GM12872 (cell line): ENCODE data around the gene METTL23.

Experiments used
- TF ChIP-seq, protein P1 (sequence below): IDR thresholded peaks from 3 replicates; pipeline ENCODE4 v1.5.1; 2011; ENCODE audit warnings: low read depth, mild to moderate bottlenecking, low read length, moderate library complexity; ENCODE audit not compliant: insufficient read depth

METTL23 gene

DNA sequence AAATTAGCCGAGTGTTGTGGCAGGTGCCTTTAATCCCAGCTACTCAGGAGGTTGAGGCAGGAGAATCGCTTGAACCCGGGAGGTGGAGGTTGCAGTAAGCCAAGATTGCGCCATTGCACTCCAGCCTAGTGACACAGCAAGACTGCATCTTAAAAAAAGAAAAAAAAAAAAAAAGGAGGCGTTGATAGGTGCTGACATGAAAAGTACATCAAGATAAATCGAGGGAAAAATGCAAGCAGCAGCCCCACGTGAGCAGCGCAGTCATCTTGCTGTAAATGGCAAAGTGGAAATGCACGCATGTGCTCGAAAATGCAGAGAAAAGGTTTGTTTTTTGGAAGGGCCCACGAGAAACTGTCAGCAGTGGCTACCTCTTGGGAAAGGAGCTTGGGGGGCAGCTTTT is 36.8 kb upstream of the METTL23 start:
- TF ChIP-seq, protein P1, sequence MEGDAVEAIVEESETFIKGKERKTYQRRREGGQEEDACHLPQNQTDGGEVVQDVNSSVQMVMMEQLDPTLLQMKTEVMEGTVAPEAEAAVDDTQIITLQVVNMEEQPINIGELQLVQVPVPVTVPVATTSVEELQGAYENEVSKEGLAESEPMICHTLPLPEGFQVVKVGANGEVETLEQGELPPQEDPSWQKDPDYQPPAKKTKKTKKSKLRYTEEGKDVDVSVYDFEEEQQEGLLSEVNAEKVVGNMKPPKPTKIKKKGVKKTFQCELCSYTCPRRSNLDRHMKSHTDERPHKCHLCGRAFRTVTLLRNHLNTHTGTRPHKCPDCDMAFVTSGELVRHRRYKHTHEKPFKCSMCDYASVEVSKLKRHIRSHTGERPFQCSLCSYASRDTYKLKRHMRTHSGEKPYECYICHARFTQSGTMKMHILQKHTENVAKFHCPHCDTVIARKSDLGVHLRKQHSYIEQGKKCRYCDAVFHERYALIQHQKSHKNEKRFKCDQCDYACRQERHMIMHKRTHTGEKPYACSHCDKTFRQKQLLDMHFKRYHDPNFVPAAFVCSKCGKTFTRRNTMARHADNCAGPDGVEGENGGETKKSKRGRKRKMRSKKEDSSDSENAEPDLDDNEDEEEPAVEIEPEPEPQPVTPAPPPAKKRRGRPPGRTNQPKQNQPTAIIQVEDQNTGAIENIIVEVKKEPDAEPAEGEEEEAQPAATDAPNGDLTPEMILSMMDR = no peak

DNA sequence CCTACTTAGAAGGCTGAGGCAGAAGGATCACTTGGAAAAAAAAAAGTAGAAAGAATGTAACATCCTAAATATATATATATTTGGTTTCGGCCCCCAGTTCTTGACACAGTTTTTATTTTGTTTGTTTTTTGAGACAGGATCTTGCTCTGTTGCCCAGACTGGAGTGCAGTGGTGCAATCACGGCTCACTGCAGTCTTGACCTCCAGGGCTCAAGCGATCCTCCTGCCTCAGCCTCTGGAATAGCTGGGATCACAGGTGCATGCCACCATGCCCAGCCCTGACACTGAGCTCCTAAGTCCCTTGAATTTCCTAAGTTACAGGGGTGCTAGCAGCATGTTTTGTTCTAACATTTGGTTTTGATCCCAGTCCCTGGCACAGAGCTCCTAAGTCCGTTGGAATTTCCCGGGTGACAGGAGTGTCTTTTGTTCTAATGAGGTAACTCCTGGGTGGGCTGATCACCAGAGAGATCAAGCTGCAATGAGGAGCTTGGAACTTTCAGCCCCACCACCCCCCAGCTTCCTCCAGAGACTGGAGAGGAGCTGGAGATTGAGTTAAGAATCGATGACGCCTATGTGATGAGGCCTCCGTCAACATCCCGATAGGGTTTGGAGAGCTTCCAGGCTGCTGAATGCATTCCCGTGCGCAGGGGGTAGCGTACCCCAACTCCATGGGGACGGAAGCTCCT is 35.9 kb upstream of the METTL23 start:
- TF ChIP-seq, protein P1 = no peak

DNA sequence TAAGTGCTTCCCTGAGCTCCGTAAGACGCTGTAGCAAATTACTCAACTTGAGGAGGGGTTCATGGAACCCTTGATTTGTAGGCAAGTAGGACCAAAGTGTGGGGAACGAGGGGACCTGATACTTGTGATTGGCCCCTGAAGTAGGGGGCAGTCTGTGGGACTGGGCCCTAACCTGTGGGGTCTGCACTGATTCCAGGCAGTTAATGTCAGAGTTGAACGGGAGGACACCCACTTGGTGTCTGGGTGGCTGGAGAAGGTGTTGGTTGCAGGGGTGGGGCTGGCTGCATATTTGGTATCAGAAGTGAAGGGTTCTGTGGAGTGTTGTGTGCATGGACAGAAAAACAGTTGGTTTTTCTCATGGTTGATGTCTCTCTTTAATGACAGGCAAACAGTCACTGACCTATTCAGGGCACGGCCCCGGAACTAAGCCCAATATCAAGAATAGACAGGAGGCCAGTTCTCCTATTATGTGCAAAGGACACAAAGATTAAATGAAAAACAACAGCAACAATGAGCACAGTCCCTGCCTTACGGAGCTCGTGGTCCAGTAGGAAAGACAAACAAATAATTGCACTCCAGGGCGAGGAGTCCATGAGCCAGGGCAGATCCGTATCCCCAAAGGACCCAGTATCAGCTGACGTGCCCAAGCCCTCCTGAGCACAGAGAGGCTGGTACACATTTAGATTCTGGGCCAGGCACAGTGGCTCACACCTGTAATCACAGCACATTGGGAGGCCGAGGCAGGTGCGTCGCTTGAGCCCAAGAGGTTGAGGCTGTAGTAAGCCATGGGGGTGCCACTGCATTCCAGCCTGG is 35.1 kb upstream of the METTL23 start:
- TF ChIP-seq, protein P1 = no peak

DNA sequence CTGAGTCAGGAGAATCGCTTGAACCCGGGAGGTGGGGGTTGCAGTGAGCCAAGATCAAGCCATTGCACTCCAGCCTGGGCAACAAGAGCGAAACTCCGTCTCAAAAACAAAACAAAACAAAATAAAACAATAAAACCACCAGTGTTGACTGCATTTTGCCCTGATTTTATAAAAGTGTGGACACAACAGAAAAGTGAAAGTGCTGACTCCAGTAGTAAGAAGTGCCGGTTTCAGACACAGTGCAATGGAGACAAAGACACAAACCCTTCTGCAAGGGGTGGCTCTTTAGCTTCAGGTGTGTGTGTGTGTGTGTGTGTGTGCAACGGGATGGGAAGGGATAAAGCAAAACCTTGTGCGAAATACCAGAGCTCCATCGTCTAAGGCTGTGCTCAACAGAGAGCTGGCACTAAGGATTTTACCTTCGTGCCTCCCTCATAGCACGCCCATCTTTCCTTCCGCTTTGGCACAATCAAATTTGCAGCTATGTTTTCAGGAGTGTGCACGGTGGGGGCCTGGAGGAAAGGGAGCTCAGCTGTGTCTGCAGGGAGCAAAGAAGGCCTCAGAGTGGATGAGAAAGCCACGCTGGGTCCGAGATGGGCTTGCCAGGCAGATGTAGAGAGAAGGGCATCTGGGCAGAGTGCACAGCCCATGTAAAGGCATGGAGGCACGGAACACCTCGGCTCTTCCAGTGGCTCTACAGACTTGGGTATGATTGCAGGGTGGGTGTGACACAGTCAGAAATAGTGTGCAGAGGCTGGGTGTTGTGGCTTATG is 31.4 kb upstream of the METTL23 start:
- TF ChIP-seq, protein P1 = no peak

GRCh38 chr17:76696763-76697701 is 29.6 kb upstream of the METTL23 start:
- TF ChIP-seq, protein P1 = no peak

- TF ChIP-seq, protein P1 = no peak
Measured at GRCh38 chr17:76697702-76698465, 28.8 kb upstream of the METTL23 start.
